NK-92 (cell line): ENCODE measurements around the gene HLA-DQB1.
"Not testable (repeated sequence)": the region's sequence is repeated elsewhere in the genome, so short reads cannot be mapped to it uniquely, and the experiment has no call there.

Experiments
- DNase-seq: peaks from one replicate; lab custom pipeline; 2025; ENCODE audit not compliant: unreplicated experiment; lab: John Stamatoyannopoulos, UW

Gene HLA-DQB1

GRCh38 chr6:32662836-32663235, 3.6 kb downstream of the HLA-DQB1 start:
- DNase-seq: no peak

GRCh38 chr6:32662099-32662498, 4.4 kb downstream of the HLA-DQB1 start:
- DNase-seq: no peak

- DNase-seq: no peak
These were observed 6.4 kb downstream of the HLA-DQB1 start for GRCh38 chr6:32659856-32660595.

GRCh38 chr6:32658268-32658897, 8.1 kb downstream of the HLA-DQB1 start:
- no peak for DNase-seq

GRCh38 chr6:32657819-32658218, 8.6 kb downstream of the HLA-DQB1 start:
- not testable (repeated sequence) for DNase-seq

- not testable (repeated sequence) for DNase-seq
These were observed 9.1 kb downstream of the HLA-DQB1 start for GRCh38 chr6:32657329-32657728.

GRCh38 chr6:32655203-32655710, 11.2 kb downstream of the HLA-DQB1 start:
- no peak for DNase-seq

GRCh38 chr6:32645047-32645703, 21.3 kb downstream of the HLA-DQB1 start:
- DNase-seq: no peak

GRCh38 chr6:32643904-32644303, 22.6 kb downstream of the HLA-DQB1 start:
- DNase-seq: no peak

- DNase-seq: no peak
These were observed 23.7 kb downstream of the HLA-DQB1 start for GRCh38 chr6:32642720-32643106.

GRCh38 chr6:32641785-32642719, 24.4 kb downstream of the HLA-DQB1 start:
- DNase-seq: not testable (repeated sequence)

GRCh38 chr6:32641122-32641521, 25.3 kb downstream of the HLA-DQB1 start:
- no peak for DNase-seq

- no peak for DNase-seq
These were observed 26.7 kb downstream of the HLA-DQB1 start for GRCh38 chr6:32639440-32640394.

GRCh38 chr6:32638532-32639219, 27.8 kb downstream of the HLA-DQB1 start:
- DNase-seq: no peak

- DNase-seq: no peak
These were observed 28.6 kb downstream of the HLA-DQB1 start for GRCh38 chr6:32637883-32638282.

- no peak for DNase-seq
These were observed 29.1 kb downstream of the HLA-DQB1 start, which contains the start of gene HLA-DQA1 for GRCh38 chr6:32637219-32637880. HLA-DQA1 (plus strand) TSS chr6:32637406; CDS start chr6:32637459, 53 bp downstream.

GRCh38 chr6:32635526-32636123, 30.8 kb downstream of the HLA-DQB1 start:
- no peak for DNase-seq

GRCh38 chr6:32629793-32630192, 36.7 kb downstream of the HLA-DQB1 start:
- not testable (repeated sequence) for DNase-seq
